B cell (primary cell): ENCODE results near the gene L3MBTL4.

ENCODE experiments used
- CTCF ChIP-seq: fragments of 200-600 bp; IDR thresholded peaks from one replicate; pipeline ENCODE4 v1.8.0; 2022; ENCODE audit warnings: antibody characterized with exemption, mild to moderate bottlenecking
- EZH2 ChIP-seq: IDR thresholded peaks from 2 replicates; pipeline ENCODE4 v1.6.1; 2012; ENCODE audit warnings: borderline replicate concordance, low read depth, mild to moderate bottlenecking, moderate library complexity, low read length; ENCODE audit not compliant: insufficient read depth, poor library complexity, severe bottlenecking

DNA sequence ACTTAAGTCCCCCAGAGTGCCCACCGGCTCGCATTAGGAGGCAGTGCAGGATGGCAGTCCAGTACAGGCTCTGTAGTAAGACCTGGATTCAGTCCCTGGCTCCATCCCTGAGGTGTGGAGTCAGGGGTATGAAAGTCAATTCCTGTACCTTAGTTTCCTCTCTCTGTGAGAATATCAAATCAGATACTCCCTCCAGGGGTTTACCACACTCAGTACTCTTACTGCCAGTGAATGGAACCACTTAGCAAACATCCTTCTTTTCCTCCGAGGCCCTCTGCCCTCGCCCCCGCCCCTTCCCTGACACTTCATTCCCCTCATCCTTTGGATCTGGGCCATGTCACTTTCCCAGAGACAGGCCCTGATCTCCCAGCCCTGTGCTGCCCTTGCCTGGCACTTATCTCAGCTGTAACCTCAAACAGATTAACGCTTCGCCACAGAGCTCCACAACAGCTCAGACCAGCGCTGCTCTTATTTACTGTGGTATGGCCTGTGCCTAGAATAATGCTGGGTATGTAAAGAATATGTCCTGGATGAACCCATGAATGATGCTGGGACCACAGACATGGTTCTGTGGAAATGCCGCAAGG is 360.4 kb downstream of the L3MBTL4 start:
- no peak for TF ChIP-seq CTCF
- no peak for TF ChIP-seq EZH2
